Stimulated activated CD4-positive, alpha-beta T cell treated with anti-CD3 and anti-CD28 coated beads, Interleukin-4, amount 100 ng/mL, for 4 hours (primary cell): ENCODE measurements around the gene PAX8.

ENCODE experiments used
- DNase-seq, 2 experiments: peaks; one replicate each; pipeline ENCODE4 v3.0.0-alpha.2; 2020

Gene PAX8

DNA sequence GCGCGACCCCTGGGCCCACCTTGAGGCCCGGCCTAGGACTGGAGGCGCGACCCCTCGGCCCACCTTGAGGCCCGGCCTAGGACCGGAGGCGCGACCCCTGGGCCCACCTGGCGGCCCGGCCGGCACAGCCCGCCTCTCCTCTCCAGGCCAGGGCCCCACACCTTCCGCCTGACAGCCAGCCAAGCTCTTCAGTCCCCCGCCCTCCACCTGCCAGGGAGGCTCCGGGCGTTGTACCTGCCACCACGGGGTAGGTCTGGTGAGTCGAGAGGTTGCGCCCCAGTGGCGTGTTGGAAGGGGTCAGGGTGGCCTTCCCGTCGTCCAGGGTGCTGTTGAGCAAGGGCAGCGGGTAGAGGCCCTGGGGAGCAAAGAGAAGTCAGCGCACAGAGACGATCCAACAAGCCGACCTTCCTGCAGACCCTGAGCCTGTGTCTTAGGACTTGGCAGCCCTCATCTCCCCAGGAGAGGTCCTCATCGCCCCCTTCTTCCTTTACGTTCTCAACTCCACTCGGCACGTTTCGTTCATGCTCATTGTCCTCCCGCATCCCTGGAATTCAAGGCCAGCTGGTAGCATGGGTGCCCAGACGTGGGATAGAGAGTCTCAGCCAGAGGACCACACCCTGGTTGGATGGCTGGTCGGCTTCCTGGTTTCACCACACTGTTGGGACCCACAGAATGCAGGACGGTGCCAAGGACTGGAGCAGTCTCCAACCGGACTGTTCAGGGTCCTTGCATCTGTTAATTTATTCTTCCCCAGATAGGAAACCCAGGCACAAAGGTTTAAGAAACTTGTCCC lies 42.2 kb downstream of the PAX8 start:
- no peak for DNase-seq

DNA sequence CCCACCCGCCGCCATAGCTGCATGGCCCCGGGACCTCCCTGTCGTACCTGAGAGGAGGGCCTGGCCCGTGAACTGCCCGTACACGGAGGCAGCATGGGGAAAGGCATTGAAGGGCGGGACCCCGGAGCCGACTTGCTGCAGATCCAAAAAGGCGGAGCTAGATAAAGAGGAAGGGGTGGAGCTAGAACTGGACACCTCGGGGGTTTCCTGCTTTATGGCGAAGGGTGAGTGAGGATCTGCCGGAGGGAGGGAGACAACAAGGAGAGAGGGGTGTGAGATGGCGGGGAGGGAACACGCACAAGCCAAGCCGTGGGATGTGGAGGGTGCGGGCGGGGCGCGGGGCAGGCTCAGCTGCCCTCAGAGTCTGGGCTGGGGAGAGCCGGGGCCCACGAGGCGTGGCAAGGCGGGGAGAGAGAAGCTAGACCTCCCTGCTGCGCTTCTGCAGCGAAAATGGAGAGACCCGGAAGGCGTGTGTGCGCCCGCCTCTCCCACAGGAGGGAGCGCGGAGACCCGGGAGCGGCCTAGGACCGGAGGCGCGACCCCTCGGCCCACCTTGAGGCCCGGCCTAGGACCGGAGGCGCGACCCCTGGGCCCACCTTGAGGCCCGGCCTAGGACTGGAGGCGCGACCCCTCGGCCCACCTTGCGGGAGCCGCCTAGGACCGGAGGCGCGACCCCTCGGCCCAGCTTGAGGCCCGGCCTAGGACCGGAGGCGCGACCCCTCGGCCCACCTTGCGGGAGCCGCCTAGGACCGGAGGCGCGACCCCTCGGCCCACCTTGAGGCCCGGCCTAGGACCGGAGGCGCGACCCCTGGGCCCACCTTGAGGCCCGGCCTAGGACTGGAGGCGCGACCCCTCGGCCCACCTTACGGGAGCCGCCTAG lies 43.1 kb downstream of the PAX8 start:
- peak; percentile 61 to 68 for DNase-seq

DNA sequence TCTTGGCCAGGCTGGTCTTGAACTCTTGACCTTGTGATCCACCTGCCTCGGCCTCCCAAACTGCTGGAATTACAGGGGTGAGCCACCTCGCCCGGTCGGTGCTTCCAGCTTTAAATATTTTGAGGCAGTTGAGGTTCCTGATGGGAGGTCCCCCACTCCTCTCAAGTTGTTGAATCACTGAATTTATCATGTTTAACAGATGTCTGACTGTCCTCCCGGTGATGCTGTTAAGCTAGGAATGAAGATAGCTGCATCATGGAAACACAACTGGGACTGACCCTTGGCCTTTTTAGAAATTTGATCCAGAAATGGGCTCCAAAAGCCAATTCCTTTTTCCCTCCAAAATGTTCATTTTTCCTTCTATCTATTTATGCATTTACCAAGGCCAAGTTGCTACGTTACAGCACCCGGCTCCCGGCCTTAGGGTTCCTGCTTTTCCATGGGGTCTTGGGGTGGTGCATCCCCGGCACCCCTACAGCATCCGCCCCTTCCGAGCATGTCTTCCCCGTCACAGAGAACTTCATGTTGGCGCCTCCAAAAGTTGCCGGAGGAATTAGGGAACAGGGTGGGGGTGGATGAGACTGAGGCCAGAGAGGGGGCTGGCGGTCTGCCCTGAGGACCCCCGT lies 43.9 kb downstream of the PAX8 start:
- no peak for DNase-seq

DNA sequence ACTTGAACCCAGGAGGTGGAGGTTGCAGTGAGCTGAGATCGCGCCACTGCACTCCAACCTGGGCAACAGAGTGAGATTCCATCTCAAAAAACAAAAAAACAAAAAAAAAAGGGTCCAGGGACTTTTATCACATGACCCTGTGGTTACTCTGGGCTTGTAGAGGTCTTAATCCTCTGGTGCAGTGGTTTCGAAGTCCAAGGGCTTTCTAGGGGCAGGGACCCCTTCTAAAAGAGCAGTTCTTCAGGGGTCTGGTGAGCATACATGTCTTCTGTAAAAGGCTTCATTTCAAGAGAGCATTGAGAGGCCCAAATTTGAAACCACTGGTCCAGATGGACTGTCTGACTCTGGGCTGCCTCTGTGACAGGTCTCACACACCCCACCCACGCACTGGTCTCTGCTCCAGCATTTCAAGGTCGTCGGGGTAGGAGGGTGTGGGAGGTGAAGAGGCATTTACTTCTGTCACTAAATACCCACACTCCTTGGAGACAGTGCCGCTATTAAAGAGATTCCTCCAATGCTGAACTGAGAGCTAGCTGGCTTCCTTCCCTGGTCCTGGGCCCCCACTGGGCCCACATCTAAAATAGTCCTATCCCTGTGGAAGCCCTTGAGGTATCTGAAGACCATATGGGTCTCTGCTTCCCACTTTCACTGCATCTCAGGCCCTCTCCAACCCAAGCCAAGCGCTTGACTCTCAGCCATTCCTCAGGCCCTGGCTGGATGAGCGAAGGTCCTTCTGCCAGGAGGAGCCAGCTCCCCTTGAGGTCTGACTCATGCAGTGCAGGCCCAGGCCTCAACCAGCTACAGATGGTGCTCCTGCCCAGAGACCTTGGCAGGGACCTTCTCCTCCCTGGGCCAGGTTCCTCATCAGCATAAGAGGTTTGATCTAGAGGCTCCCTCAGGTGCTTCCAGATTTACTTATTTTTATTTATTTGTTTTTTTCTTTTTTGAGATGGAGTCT lies 44.8 kb downstream of the PAX8 start:
- no peak for DNase-seq

DNA sequence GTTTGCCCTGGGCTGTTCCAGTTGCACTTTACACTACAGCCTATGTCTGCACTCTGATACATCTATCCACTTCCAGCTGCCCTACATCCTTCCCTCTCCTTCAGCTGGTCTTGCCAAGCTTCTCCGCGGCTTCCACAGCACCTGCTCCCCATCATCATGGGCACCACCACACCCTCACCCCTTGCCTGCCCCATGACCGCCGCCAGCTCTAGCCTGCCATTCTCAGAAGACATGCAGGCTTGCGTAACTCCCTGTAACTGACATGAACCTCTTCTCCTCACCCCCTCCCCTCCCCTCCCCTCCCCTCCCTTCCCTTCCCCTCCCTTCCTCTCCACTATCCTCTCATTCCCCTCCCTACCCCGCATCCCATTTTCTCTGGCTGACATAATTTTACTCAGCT lies 46.0 kb downstream of the PAX8 start:
- no peak for DNase-seq

DNA sequence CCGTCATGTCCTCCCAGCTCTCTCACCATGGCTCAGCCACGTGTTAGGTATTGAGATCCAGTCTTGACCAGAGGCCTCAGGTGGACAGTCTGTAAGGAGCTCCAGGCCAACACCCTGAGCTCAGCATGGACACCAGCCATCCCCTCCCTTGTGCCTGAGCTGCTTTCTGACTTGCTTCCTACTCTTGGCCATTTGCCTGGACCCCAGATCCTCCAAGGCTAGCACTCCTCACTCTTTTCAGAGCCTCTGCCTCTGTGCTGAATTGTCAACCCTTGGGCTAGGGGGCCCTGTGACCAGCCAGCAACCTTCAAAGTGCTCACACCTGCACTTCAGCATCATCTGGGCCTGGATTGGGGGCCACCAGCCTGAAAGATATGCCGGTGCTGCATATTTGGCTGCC lies 46.6 kb downstream of the PAX8 start:
- DNase-seq, result no peak

DNA sequence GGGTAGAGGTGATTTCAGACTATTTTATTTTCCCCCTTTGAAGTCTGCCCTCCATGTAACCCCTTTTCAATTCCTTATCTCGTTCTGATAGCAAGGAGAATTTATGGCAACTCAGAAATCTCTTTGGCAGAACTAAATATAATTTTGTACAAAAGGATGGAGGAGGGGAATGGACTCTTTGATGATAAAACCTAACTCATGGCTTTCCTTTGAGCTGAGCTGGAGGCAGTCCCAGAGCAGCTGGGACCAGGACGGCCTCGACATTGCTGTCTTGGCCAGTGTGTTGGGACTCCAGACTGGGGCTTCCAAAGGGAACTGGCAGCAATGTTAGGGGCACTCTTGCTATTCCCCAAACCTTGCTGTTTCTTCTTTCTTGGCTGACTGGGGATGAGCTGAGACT lies 47.7 kb downstream of the PAX8 start:
- DNase-seq, result no peak

DNA sequence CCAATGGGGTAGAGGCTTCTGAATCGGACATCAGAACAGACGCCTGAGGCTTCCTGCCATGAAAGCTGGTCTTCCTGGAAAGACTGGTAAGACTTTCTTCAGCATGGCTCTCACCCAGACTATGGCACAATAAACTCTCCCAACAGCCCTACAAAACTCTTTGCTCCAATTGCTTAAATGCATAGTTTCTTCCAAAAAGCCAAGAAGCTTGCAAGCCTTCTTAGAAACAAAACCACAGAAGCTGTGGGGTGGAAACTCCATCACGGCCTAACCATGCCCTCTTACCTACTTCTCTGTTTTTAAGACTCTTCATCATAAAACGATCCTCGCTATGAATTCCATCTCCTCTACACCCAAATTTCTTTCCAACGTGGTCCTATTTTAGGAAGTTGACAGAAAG lies 48.2 kb downstream of the PAX8 start:
- DNase-seq, result no peak

DNA sequence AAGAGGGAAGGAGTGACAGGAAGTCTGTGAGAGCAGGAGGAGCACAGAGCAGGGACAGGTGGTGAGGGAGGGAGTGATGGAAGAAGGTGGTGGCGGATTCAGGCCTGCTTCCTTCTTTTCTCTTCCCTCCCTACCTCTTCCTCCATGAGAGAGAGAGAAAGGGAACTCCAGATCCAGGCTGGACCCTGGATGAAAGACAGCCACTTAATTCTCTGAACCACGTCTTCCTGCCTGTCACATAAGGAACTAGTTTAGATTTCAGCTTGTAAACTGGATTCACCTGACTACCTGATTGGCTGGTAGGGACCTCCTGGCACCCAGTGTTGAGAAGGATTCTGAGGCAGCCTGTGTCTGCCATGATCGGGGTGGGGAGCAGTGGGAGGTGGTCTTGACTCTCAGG lies 48.9 kb downstream of the PAX8 start:
- no peak for DNase-seq

DNA sequence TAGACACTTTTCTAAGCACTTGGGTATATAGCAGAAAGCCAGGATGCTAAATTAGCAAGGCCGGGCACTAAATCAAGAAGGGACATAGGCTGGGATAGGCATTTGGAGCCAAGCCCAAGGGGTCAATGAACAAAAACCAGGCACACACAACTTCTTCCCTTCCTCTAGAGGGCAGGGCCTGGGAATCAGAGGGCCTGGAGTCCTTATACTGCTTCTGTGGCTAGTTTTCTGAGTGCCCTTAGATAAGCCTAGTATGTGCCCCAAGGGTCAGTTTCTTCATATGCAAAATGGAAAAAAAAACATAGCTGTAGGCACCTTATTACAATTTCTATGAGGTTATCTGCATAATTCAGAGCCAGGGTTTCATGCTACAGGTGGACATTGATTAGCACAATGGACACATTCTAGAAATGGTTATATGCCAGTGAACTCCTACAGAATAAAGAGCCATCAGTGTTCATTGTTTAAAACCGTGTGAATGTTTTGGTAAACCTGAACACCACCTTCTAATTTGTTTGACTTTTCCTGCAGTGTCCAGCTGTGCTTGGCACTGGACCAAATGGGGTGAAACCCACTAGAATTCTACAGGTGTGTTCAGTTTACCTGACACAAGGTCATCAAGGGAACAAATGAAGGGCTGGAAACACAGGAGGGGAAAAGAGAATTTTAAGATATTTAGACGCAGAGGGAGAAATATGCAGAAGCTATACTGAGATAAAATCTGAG lies 49.6 kb downstream of the PAX8 start:
- DNase-seq, result no peak

DNA sequence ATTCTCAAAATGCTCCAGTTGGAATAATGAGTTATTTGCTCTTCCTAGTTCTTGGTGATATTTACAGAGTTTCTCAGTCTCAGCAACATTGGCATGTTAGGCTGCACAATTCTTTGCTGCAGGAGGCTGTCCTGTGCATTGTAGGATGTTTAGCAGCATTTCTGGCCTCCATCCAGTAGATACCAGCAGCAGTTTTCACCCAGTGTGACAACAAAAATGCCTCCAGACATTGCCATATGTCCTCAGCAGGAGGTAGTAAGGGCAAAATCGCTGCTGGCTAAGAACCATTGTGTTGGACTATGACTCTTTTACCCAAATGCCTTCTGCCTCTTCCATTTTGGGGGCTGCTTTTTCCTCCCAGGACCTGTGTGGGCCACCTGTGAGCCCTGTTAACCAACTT lies 50.4 kb downstream of the PAX8 start:
- no peak for DNase-seq

DNA sequence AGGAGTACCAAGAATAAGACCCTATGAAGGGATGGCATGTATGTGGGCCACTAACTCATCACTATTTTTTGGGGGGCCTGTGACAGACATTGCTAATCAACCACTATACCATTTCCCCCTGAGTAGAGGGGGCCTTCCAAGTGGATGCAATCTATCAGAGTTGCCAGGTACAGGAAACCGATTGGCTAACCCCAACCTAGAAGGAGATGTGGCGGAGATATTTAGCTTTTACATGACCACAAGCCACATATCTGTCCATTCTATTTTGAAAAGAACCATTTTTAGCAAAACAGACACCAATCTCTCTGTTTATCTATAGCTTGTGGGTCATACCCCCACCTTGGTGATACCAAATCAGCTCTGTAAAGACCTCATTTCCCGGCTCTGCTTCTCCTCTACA lies 51.0 kb downstream of the PAX8 start:
- no peak for DNase-seq

DNA sequence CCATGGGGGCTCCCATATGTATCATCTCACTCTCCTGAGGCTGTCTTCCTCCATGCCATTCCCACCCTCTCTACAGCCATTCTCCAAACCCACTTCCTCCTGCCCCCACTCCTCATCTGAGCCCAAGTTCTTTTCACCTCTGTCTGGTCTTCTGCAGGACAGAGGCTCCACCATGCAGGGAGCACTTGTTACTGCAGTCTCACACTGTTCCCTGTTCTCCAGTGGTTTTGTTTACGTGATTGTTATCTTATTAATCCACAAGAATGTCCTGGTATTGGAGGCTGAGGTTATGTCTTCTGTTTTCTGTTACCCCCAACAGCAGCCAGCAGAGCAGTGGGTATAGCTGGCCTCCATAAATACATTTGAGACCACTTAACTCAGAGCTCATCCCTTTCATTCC lies 51.4 kb downstream of the PAX8 start:
- no peak for DNase-seq

DNA sequence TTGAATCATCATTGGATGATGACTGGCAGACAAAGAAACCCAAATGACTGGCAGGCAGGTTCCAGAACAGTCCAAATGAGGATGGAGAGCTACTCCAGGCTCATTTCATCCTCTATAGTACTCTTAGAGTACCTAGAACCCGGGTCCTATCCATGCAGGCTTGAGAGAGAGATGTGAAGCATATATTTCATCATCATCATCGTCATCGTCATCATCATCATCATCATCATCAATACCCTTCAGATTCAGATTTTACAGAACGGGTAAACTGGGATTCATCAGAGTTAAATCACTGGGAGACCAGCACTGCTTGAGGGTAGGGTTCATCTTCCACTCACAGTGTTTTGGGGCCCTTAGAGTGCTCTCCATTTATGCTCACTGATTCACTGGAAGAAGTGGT lies 52.3 kb downstream of the PAX8 start:
- DNase-seq, result no peak

DNA sequence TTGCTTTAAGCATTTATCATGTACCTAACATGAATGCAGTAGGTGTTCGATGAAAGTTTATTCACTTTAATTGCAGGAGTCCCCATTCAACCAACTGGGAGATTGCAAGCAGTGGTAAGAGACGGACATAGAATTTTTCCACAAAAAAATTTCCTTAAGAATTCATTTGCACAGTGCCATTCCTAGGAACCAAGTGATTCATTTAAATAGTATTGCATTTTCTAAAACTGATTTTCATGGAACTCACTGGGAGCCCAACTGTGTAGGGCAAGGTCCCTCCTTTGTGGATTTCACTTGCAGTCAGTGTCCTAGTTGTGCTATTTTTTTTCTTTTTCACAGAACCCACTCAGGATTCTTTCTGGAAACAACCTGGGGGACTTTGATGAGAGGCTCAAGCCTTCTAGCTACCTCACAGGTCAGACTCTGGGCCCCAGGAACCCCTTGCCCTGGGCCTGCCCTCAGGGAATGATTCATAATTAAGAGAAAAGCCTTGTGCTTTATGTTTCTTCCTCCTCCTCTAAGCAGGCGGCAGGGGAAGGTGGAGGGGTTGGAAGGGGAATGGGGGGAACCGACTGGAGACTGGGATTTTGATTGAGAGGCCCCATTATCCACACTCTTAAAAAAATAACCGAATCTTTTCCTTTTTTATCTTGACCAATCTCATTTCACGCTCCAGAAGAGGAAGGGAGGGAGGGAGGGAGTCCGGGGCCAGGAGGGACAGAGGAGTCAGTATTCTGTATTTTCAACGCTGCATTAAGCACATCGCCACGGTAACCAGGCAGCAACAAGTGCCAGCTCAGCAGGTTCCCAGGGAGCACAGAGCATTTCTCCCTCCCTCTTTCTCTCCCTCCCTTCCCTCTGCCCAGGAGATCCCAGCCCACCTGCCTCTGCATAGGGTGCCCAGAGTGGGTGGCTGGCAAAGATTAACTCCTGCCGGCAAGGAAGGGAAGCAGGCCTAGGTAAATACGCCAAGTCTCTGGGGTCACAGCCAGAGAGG lies 53.2 kb downstream of the PAX8 start:
- DNase-seq, result no peak

DNA sequence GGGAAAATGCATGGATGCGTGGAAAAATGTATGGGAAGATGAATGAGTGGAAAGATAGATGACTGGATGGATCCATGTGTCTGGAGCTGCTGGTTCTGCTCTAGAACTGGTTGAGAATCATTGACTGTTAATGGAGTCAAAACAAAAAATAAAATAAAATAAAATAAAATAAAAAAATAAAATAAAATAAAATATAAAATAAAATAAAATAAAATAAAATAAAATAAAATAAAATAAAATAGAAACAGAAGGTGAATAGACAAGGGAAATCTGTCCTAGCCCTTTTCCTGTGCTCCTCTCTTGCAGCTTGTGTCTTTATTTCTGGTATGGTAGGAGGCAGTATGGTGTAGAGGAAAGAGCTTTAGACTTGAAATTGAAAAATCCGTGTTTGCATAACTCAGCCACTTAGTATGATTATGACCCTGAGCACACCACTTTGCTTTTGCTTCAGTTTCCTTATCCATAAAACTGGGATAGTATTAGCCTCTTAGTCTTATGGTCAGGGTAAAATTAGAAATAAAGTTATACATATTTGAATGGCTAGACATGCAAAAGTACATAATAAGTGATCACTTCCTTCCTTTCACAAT lies 54.0 kb downstream of the PAX8 start:
- no peak for DNase-seq

DNA sequence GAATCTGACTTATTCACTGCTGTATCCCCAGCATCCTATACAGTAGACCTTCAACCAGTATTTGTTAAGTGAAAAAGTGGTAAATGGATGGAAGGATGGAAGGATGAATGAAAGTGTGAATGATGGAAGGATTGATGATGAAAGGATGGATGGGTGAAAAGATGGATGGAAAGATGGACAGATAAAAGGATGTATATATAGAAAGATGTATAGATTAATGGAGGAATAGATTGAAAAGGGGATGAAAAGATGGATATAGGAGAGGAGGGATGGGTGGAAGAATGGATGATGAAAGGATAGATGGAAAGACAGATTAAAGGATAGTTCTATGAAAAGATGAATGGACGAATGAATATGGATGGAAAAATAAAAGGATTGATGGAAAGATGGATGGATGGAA lies 54.9 kb downstream of the PAX8 start:
- no peak for DNase-seq

DNA sequence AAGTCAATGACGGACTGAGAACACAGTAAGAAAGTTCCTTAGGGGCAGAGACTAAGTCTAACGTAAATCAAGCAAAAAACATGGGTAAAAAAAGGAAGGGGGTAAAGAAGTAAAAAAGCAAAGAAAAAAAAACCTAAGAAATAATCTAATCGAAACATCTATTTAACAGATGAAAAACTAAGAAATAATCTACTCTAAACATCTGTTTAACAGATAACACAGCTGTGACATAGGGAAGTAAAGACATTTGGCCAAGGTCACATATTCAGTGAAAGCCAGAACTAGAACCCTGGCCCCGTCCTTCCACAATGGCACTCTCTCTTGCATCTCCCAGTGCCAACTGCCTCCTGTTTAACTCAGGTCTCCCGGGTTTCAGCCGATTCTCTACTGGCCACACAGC lies 56.9 kb downstream of the PAX8 start:
- DNase-seq, result no peak

DNA sequence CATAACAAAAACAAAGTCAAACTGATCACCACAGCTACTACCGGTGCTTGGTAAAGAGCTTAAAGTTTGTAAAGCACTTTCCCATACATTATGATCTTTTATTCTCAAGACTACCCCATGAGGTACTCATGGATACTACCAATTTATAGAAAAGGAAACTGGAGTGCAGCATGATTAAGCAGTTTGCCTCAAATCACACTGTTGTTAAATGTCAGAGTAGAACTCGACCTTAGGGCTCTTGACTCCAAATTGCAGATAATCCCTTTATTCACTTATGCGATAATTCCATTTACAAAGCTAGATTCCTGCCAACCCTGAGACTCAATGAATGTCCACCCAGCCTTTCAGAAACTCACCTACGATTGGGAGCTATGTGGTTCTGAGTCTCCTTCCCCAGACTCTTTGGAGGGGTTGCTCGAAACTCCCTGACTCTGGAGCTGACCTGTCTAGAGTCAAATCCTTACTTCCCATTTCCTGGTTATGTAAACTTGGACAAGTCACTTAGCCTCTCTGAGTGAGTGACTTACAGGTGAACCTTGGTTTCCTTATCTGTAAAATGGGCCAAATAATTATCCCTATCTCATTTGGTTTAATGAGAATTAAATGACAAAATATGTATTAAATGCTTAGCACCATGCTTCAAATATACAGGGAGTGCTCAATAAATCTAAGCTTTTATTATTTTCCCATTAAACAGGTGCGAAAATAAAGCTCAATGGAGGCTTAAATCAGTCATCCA lies 57.6 kb downstream of the PAX8 start:
- no peak for DNase-seq
